ENCODE data around the gene HERPUD1.

Gene HERPUD1

GRCh38 chr16:56941092-56941491 is 9.2 kb downstream of the HERPUD1 start:
- DNase-seq (ENCODE audit: extremely low read depth, insufficient read length): no peak
- Histone ChIP-seq H3K4me3 (replicated peaks; ENCODE audit: low read depth, low read length) (no peak overlapping the region), H3K27me3 (replicated peaks; ENCODE audit: control insufficient read depth, insufficient read depth, low read length) (no peaks in the 10 kb centered on the region), H3K36me3 (ENCODE audit: control insufficient read depth, insufficient read depth, low read length) (peaks cover 46% of the 10 kb centered on the region)
- TF ChIP-seq, protein P1, sequence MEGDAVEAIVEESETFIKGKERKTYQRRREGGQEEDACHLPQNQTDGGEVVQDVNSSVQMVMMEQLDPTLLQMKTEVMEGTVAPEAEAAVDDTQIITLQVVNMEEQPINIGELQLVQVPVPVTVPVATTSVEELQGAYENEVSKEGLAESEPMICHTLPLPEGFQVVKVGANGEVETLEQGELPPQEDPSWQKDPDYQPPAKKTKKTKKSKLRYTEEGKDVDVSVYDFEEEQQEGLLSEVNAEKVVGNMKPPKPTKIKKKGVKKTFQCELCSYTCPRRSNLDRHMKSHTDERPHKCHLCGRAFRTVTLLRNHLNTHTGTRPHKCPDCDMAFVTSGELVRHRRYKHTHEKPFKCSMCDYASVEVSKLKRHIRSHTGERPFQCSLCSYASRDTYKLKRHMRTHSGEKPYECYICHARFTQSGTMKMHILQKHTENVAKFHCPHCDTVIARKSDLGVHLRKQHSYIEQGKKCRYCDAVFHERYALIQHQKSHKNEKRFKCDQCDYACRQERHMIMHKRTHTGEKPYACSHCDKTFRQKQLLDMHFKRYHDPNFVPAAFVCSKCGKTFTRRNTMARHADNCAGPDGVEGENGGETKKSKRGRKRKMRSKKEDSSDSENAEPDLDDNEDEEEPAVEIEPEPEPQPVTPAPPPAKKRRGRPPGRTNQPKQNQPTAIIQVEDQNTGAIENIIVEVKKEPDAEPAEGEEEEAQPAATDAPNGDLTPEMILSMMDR (IDR thresholded peaks at IDR 0.05; ENCODE audit: insufficient read depth, low read length, poor library complexity, severe bottlenecking): no peak

- Histone ChIP-seq H3K4me3 (replicated peaks; ENCODE audit: low read depth, low read length) (no peak overlapping the region), H3K36me3 (ENCODE audit: control insufficient read depth, insufficient read depth, low read length) (peaks cover 42% of the 10 kb centered on the region), H3K27me3 (replicated peaks; ENCODE audit: control insufficient read depth, insufficient read depth, low read length) (no peaks in the 10 kb centered on the region)
- TF ChIP-seq, protein P1 (IDR thresholded peaks at IDR 0.05; ENCODE audit: insufficient read depth, low read length, poor library complexity, severe bottlenecking): no peak
- DNase-seq (ENCODE audit: extremely low read depth, insufficient read length): no peak
These were observed 10.0 kb downstream of the HERPUD1 start for GRCh38 chr16:56941856-56942331.

DNA sequence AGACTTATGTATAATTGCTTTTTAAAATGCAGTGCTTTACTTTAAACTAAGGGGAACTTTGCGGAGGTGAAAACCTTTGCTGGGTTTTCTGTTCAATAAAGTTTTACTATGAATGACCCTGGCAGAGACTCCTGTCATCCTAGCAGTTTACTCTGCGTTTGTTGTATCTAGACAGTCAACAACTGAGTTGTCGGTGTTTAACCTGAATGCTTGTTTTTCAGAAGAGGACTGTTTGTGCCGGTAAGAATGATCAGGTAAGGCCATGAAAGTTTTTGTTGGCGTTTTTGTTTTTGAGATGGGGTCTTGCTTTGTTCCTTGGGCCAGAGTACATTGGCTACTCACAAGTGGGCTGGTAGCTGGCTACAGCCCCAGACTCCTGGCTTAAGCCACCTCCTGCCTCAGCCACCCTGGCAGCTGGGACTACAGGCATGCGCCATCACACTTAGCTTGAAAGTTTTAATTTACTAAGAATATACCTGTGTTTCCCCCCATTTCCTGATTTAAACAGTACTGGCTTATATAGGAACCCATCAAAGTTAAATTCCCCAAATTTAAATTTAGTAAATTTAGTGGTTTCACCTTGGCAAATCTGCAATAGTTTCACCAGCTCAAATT is 11.9 kb downstream of the HERPUD1 start:
- Histone ChIP-seq H3K36me3 (ENCODE audit: control insufficient read depth, insufficient read depth, low read length) (peaks cover 33% of the 10 kb centered on the region), H3K4me3 (replicated peaks; ENCODE audit: low read depth, low read length) (no peak overlapping the region), H3K27me3 (replicated peaks; ENCODE audit: control insufficient read depth, insufficient read depth, low read length) (no peaks in the 10 kb centered on the region)
- no peak for DNase-seq (ENCODE audit: extremely low read depth, insufficient read length)
- TF ChIP-seq, protein P1 (IDR thresholded peaks at IDR 0.05; ENCODE audit: insufficient read depth, low read length, poor library complexity, severe bottlenecking): no peak

- Histone ChIP-seq H3K4me3 (replicated peaks; ENCODE audit: low read depth, low read length) (no peak overlapping the region), H3K36me3 (ENCODE audit: control insufficient read depth, insufficient read depth, low read length) (peaks cover 24% of the 10 kb centered on the region), H3K27me3 (replicated peaks; ENCODE audit: control insufficient read depth, insufficient read depth, low read length) (no peaks in the 10 kb centered on the region)
- DNase-seq (ENCODE audit: extremely low read depth, insufficient read length): peak; percentile 53
- TF ChIP-seq, protein P1 (IDR thresholded peaks at IDR 0.05; ENCODE audit: insufficient read depth, low read length, poor library complexity, severe bottlenecking): no peak
These were observed 13.3 kb downstream of the HERPUD1 start for GRCh38 chr16:56944954-56945839.

- H3K4me3 ChIP-seq (replicated peaks; ENCODE audit: low read depth, low read length): no peak overlapping the region
- TF ChIP-seq, protein P1 (IDR thresholded peaks at IDR 0.05; ENCODE audit: insufficient read depth, low read length, poor library complexity, severe bottlenecking): no peak
- no peaks in the 10 kb centered on the region for H3K27me3 ChIP-seq (replicated peaks; ENCODE audit: control insufficient read depth, insufficient read depth, low read length)
- DNase-seq (ENCODE audit: extremely low read depth, insufficient read length): no peak
- peaks cover 23% of the 10 kb centered on the region for H3K36me3 ChIP-seq (ENCODE audit: control insufficient read depth, insufficient read depth, low read length)
These were observed 14.0 kb downstream of the HERPUD1 start for GRCh38 chr16:56945847-56946527.
